Measurements from ENCODE around the gene MYMK.
"Not testable (repeated sequence)": the region's sequence is repeated elsewhere in the genome, so short reads cannot be mapped to it uniquely, and the experiment has no call there.

MYMK gene, protein sequence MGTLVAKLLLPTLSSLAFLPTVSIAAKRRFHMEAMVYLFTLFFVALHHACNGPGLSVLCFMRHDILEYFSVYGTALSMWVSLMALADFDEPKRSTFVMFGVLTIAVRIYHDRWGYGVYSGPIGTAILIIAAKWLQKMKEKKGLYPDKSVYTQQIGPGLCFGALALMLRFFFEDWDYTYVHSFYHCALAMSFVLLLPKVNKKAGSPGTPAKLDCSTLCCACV

DNA sequence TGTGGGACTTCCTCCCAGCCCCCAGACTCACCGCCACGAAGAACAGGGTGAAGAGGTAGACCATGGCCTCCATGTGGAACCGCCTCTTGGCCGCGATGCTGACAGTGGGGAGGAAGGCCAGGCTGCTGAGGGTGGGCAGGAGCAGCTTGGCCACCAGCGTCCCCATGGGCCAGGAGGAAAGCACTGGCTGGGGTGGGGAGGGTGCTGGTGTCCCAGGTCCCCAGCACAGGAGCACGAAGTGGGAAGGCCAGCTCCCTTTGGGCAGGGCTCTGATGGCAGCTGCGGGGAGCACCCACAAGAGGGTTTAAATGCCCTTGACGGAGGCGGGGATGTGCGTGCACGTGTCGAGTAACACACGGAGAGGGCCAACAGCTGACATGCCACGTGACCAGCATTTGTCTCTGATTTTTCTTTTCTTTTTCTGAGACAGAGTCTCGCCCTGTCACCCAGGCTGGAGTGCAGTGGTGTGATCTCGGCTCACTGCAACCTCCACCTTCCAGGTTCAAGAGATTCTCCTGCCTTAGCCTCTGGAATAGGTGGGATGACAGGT is at the start of gene MYMK:
Gene MYMK (minus strand): TSS at position 281 of the 550 bp plus-strand sequence. CDS start 115 bp downstream, at position 166.
- no peak for DNase-seq

DNA sequence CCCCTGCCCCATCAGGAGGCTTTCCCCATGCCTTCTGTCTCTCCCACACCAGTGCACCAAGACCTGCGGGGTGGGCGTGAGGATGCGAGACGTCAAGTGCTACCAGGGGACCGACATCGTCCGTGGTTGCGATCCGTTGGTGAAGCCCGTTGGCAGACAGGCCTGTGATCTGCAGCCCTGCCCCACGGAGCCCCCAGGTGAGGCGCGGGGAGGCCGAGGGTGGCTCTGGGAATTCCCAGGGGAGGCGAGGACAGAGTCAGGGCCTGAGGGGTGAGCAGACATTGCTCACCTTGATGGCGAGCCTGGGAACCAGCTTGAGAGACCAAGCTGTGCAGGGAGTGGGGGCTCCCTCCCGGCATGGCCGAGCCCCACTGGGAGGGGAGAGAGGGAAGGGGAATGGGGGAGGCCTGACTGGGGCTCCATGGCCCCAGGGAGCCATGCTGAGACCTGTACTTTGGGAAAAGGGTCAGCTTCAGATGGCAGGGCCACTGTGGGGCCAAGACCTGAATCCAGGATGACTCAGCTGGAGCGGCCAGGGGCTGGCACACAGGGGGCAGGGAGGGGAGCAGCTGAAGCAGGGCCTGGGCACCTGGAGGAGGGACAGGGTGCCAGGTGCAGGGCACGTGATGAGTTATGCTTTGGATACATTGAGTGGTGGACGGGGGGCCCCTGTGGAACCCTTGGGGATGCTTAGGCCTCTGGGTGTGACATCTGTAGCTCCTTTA is 49.2 kb upstream of the MYMK start:
- no peak for DNase-seq

DNA sequence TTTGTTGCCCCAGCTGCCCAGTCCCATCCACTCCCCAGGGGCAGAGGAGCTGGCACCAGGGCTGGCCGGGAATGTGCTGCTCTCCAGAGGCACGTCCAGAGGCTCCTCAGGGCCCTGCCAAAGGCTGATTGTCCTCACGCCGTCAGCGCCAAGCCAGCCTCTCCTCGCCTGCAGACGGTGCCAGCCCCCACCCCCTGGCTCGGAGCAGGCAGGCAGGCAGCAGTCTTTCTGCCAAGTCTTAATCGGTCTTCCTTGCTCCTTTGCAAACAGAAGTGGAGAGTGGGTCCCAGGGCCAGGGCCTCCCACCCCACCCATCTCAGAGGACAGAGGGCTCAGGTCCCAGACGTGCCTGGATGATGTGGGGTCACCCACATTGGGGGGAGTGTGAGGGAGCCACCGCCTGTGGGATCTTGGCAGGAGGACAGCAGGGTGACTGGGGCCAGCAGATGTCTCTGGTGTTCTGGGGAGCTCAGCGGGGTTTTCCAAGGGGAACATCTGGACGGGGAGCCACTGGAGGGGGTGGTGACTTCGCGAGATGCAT is 48.1 kb upstream of the MYMK start:
- no peak for DNase-seq

DNA sequence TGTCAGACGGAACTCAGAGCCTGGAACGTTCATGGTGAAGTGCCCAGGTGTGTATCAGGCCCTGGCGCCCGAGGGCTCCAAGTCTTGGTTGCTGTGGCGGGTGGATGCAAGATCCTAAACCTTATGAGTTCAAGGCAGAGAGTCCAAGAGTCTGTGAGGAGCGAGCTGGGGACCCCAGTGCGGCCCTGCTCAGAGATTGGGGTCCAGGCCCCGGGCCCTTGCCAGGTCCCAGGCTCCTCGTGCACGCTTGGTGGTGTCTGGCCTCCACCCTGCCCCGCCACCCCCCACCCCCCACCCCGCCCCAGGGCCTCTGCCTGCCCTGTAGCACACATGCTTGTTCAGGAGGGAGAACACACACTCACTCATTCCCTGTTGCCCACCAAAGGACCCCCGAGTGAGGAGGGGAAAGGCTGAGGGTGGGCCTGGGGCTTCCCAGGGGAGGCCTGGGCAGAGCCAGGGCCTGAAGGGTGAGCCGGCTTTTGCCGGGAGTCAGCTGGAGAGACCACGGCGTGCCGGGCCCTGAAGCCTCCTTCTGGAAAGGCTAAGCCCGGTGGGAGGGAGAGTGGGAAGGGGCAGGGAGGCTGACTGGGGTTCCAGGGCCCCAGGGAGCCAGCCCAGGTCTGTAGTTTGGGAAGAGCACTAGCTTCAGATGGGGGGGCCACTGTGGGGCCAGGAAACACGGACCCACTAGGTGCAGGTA is 47.3 kb upstream of the MYMK start:
- no peak for DNase-seq

DNA sequence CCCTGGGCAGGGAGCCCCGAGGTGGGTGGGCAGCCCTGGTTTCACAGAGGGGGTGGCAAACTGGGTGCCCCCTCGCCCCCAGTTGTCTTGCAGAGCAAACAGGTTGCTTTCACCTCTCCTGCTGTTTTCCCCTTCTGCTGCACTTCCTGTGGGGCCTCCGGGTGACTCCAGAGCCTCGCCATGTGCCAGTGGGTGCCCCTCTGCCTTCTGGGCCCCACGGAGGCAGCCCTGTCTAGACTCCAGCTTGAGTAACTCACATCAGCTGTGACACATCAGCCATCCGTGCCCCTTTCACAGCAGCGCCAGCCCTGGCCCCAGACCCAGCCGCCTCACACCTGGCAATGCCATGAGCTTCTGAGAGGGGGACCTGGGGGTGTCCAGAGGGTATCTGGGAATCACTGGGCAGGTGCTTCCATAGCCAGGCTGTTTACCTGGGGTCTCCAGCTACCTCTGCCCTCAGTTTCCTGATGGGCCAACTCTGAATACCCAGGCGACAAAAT is 46.7 kb upstream of the MYMK start:
- DNase-seq: no peak

DNA sequence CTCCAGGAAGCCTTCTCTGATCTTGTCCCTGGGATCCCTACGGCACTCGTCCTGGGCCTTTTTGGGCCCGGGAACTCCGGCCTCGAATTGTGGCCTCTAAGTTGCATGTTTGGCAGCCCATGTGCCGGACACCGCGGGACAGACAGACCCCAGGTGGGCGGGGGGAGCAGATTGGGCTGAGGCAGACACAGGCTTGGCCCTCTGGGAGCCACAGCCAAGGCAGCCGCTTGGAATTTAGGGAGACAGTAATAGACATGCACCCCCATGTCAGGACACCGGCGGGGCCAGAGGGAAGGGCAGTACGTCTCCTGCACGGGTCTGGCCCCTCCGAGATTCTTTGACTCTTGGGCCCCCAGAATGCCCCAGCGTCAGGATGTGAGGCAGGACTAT is 45.9 kb upstream of the MYMK start:
- no peak for DNase-seq

DNA sequence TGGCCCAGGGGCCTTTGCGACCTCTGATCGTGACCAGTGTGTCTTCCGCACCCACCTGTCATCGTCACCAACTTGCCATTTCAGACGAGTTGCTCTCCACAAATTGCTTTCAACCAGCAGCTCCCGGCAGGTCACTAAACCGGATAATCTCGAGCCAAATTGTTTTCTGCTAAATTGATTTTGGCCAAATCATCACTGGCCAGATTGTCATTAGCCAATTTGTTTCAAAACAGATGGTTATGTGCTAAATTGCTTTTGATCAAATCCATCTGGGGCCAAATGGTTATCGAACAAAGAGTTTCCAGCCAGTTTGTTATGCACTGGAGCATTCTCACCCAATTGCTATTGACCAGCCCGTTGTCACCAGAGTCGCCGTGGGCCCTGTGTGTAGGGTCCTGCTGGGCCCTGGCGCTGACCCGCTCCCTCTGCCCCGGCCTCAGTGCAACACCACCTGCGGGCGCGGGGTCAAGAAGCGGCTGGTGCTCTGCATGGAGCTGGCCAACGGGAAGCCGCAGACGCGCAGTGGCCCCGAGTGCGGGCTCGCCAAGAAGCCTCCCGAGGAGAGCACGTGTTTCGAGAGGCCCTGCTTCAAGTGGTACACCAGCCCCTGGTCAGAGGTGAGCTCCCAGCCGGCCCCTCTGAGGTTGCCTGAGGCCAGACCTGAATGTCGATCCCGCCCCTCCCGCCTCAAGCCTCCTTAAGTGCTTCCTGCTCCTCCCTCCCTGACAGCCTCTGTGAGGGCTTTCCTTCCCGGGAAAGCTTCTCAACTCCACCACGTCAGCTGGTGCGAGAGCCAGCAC is 45.3 kb upstream of the MYMK start:
- peak; percentile 75 for DNase-seq

DNA sequence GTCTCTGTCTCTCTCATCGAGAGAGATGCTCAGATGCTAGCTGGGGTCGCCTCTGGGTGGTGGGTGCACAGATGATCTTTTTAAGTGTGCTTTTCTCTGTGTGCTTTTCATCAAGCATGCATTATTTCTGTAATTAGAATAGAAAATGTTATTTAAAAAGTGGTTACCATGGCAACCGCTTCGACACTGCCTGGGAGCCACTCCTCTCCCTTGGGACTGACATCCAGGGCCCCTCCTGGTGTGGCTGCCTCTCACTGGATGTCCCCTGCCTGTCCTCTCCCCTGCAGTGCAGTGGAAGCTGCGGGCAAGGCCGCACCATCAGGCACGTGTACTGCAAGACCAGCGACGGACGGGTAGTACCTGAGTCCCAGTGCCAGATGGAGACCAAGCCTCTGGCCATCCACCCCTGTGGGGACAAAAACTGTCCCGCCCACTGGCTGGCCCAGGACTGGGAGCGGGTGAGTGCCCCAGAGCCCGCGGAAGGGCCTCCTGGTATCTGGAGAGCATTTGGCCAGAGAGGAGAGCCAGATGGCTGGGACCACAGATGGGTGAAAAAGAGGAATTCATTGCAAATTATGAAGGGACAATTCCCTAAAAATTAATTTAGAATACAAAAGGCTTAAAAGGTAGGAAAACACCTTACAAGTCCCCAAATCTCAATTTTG is 44.5 kb upstream of the MYMK start:
- DNase-seq: no peak

DNA sequence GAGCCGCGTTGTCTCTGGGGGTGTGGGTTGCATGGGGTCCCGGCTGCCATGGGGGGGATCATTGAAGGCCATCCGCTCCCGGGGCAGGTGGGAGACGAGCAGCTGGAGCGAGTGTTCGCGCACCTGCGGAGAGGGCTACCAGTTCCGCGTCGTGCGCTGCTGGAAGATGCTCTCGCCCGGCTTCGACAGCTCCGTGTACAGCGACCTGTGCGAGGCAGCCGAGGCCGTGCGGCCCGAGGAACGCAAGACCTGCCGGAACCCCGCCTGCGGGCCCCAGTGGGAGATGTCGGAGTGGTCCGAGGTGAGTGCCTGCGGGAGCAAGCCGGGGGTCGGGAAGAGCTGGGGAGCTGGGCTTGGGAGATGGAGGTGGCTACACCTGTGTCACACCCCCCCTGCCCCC is 43.4 kb upstream of the MYMK start:
- DNase-seq: no peak

DNA sequence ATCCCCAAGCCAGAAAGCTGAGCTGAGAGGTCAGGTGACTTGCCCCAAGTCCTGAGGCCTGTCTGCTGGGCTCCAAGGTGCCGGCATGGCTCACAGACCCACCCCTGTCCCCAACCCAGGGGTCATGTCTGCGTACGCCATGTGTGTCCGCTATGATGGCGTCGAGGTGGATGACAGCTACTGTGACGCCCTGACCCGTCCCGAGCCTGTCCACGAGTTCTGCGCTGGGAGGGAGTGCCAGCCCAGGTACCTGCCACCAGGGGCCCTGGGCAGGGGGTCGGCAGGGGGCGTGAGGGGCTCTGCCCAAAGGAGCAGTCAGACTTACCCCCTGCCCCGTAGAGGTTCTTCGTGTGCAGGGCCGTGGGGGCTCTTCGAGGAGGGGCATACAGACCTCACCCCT is 42.1 kb upstream of the MYMK start:
- no peak for DNase-seq

DNA sequence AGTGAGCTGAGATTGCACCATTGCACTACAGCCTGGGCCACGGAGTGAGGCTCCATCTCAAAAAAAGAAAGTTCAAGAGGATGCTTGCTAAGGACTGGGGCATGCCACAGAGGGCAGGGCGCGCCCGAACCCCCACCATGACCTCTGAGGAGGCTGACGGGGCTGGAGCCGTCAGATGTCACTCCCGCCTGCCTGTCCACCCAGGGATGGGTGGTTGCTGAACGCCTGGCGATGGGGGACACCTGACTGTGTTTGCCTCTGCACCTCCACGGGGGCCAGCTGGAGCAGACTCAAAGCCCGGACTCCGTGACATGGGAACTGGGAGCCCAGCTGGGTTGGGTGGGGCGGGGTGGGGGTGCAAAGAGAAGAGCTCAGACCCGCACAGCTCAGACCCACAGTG is 41.6 kb upstream of the MYMK start:
- DNase-seq: no peak

DNA sequence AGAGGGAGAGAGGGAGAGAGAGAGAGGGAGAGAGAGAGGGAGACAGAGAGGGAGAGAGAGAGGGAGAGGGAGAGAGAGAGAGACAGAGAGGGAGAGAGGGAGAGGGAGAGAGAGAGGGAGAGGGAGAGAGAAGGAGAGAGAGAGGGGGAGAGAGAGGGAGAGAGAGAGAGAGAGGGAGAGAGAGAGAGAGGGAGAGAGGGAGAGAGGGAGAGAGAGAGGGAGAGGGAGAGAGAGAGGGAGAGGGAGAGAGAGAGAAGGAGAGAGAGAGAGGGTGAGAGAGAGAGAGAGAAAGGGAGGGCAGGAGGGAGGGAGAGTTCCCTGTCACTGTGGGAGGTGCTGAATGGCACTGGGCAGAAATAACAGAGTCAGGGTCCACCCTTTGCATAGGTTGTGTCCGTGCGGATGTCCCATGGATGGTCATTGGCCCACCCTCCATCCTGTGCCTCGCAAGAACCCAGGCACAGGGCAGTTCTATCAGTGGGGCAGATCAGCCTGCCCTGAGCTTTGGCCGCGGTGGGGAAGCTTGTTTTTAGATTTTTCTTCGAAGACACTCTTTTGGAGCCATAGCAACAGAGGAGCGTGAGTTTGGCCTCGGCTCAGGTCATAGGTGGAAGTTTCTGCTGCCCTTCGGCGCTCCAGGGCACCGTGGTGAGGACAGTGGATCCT is 39.8 kb upstream of the MYMK start:
- DNase-seq: no peak

DNA sequence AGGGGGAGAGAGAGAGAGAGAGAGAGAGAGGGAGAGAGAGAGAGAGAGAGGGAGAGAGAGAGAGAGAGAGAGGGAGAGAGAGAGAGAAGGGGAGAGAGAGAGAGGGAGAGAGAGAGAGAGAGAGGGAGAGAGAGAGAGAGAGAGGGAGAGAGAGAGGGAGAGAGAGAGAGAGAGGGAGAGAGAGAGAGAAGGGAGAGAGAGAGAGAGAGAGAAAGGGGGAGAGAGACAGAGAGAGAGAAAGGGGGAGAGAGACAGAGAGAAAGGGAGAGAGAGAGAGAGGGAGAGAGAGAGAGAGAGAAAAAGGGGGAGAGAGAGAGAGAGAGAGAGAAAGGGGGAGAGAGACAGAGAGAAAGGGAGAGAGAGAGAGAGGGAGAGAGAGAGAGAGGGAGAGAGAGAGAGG is 39.1 kb upstream of the MYMK start:
- DNase-seq: not testable (repeated sequence)

DNA sequence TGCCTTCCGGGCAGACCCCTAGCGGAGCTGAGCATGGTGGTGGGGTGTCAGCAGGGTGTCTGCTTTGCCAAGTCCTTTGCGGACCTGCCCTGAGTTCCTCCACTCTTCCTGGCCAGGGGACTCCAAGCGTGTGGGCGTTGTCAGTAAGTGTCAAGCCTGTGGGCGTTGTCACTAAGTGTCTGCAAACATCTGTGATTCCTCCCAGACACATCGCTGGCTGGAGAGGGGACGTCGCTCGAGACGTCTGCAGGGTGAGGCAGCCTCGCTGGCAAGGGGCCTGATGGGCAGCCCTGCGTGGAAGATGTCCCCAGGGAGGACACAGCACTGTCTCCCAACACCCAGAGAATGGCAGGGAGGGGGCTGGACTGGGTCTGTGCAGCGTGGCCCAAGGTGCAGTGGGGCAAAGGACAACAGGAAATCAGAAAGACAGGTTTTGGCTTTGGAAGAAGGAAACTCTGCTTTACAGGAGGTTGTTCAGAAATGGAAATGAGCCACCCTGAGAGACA is 38.6 kb upstream of the MYMK start:
- DNase-seq: peak; percentile 72

DNA sequence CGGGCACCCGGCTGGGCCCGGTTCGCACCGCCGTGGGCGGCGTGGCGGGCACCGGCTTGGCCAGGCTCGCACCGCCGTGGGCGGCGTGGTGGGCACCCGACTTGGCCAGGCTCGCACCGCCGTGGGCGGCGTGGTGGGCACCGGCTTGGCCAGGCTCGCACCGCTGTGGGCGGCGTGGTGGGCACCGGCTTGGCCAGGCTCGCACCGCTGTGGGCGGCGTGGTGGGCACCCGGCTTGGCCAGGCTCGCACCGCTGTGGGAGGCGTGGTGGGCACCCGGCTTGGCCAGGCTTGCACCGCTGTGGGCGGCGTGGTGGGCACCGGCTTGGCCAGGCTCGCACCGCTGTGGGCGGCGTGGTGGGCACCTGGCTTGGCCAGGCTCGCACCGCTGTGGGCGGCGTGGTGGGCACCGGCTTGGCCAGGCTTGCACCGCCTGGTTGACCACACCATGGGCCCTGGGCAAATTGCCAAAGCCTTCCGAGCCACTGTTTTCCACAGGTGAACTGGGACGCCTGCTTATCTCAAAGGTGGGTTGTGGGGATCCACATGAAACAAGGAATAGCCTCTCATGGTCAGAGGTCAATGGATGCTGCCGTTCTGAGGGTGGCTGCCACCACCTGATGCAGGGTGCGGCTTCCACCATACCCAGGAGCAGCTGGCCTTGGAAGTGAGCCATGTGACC is 38.0 kb upstream of the MYMK start:
- no peak for DNase-seq

DNA sequence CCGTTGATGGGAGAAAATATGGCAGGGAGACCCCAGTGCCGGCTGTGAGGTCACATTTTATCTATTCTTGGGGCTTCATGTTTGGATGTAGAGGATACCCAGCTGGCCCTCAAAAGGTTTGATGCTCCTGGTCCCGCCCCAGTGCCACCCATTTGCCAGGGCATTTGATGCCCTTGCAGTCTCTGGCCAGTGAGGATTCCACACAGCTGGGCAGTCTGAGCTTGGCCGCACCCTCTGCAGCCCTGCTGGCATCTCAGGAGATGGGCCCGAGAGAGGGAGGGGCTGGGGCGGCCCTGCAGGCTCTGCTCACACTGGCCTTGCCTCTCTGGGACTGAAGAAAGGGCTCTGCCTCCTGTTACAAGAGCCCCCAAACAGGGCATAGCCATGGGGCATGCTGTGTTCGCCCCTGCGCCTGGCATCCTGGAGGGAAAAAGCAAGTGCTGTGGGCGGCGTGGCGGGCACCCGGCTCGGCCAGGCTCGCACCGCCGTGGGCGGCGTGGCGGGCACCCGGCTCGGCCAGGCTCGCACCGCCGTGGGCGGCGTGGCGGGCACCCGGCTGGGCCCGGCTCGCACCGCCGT is 37.3 kb upstream of the MYMK start:
- no peak for DNase-seq

DNA sequence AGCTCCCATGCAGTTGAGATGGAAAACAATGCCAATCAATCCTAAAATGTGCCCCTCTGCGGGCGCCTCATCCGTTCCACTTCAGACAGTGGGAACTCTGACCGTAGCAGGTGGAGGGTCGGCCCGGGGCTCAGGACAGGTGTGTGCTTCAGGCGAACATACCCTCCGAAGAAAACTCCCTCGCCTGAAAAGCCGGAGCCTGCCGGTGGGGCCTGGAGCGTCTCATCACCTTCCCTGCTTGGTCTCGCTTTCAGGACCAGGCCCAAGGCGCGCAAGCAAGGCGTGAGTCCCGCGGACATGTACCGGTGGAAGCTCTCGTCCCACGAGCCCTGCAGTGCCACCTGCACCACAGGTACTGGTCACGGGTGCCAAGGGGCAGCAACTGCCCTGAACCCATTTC is 36.2 kb upstream of the MYMK start:
- no peak for DNase-seq

DNA sequence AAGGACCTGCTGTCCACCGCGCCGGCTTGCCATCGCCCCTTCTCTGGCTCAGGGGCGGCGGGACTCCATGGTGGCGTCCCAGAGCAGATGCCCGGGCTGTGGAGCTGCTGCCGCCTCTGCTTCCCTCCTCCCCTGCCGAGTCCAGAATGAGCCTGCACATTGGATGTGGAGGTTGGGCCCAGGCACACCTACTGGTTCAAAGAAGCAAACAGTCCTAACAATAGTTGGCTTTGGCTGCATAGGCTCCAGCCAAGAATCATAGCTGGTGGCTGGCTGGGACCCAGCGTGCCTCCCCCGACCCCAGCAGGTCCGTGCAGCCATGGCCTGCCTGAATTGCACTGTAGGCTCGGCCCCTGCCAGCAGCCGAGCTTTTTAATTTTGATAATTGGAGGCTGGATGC is 35.6 kb upstream of the MYMK start:
- no peak for DNase-seq

DNA sequence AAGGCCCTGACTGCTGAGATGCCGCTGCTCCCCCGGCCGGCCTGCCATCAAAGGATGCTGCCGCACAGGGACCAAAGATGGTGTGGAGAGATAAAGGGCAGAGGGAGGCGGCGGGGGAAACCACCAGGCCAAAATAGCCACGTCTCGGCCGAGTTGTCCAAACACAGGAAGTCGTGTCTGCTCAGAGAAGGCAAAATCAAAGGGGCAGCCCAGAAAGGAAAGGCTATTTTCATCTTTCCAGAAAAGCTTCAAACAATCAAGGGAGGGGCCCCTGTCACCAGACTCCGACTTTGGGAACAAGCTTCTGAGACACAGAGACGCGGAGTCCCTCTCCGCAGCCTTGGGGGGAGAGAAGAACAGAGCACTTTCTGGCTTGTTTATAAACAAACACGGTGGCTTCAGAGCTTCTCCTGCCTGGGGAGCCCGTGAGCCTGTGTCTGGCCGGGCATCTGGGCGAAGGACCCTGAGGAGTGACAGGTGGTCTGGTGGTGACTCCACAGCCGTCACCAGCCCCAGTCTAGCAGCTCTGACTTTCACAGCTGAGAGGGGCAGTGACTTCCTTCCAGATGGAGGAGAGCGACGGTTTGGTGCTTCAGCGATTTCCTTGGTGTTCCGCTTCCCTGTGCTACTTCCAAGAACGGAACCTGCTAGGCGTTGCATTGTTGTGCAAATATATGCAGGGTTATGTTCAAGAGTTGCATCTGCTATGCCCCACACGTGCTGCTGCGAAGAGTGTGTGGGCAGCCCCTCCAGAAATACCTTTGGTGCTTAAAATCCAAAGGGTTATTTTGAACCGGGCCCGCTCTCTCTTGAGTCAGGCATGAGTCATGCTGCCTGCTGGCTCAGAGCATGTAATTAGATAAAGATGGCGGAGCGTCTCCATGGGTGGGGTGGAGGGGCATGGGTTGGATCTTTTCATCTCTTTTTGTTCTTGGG is 33.7 kb upstream of the MYMK start:
- peak; percentile 74 for DNase-seq

All from eye (tissue), 1 donor.